Caco-2 (cell line): Measurements from ENCODE around the gene MS4A7. TPM values are rescaled to one million over a fixed set of nuclear protein-coding genes. Genes with fewer than 3 reads are reported as not detected.
"Not testable (repeated sequence)": the region's sequence is repeated elsewhere in the genome, so short reads cannot be mapped to it uniquely, and the experiment has no call there.

Experiments
- BruUV-seq: library from RNA; stranded (reverse); fragments of 400-500 nt; replicated peaks from 2 replicates; lab custom pipeline; 2021; lab: Mats Ljungman, UMichigan
- CTCF ChIA-PET: fragments of 300-600 bp; sonication (Branson Sonifier 250); formaldehyde crosslinking; loops from one replicate; lab custom pipeline; 2022; ENCODE audit warnings: antibody characterized with exemption; lab: Charles Lee
- POLR2A ChIA-PET: fragments of 300-600 bp; sonication (Branson Sonifier 250); formaldehyde crosslinking; loops from one replicate; lab custom pipeline; 2022; ENCODE audit warnings: antibody characterized with exemption; lab: Charles Lee
- DNase-seq, 2 experiments: peaks; one replicate each; pipeline versions ENCODE4 v3.0.0 to v3.0.0-alpha.2; 2020 to 2022
- H3K27me3 ChIP-seq: replicated peaks from 2 replicates; pipeline ENCODE4 v1.6.0; 2011; ENCODE audit warnings: low read length; ENCODE audit not compliant: control insufficient read depth, insufficient read depth
- H3K36me3 ChIP-seq: 2 replicates; pipeline ENCODE4 v1.5.1; 2011; ENCODE audit warnings: low read length; ENCODE audit not compliant: control insufficient read depth, insufficient read depth
- H3K4me1 ChIP-seq: fragments of 250-450 bp; sonication (Bioruptor Pico); 2 replicates; pipeline ENCODE4 v1.5.1; 2020; ENCODE audit warnings: mild to moderate bottlenecking
- H3K4me3 ChIP-seq: 2 replicates; pipeline ENCODE4 v1.5.1; 2011; ENCODE audit warnings: low read depth, mild to moderate bottlenecking, control low read depth, low read length
- H3K9me3 ChIP-seq: fragments of 250-450 bp; sonication (Bioruptor Pico); 2 replicates; pipeline ENCODE4 v1.5.1; 2020; ENCODE audit warnings: mild to moderate bottlenecking, moderate library complexity
- H3K27ac Mint-ChIP-seq: one replicate; pipeline ENCODE4 v1.8.0; 2022; ENCODE audit warnings: mixed read lengths; ENCODE audit not compliant: unreplicated experiment
- H3K27me3 Mint-ChIP-seq: one replicate; pipeline ENCODE4 v1.8.0; 2022; ENCODE audit warnings: mixed read lengths; ENCODE audit not compliant: insufficient read depth, unreplicated experiment
- H3K36me3 Mint-ChIP-seq: one replicate; pipeline ENCODE4 v1.8.0; 2022; ENCODE audit warnings: mild to moderate bottlenecking, mixed read lengths; ENCODE audit not compliant: insufficient read depth, unreplicated experiment
- H3K4me1 Mint-ChIP-seq: one replicate; pipeline ENCODE4 v1.8.0; 2022; ENCODE audit warnings: low read depth, mixed read lengths; ENCODE audit not compliant: unreplicated experiment
- H3K4me3 Mint-ChIP-seq: one replicate; pipeline ENCODE4 v1.8.0; 2022; ENCODE audit warnings: mild to moderate bottlenecking, moderate library complexity, mixed read lengths; ENCODE audit not compliant: unreplicated experiment
- H3K9me3 Mint-ChIP-seq: one replicate; pipeline ENCODE4 v1.8.0; 2022; ENCODE audit warnings: mixed read lengths; ENCODE audit not compliant: unreplicated experiment
- CTCF ChIP-seq, 2 experiments: fragments of 200-600 bp in 1 of 2; IDR thresholded peaks; 1 replicate in 1 of 2; 2 replicates in 1 of 2; pipeline versions ENCODE4 v1.5.1 to v1.8.0; 2011 to 2022; ENCODE audit warnings: antibody characterized with exemption in 1 of 2, control low read depth in 1 of 2, inconsistent platforms in 1 of 2, low read depth in 1 of 2, low read length in 1 of 2, mild to moderate bottlenecking in 1 of 2, moderate library complexity in 1 of 2; ENCODE audit not compliant: insufficient read depth in 1 of 2, severe bottlenecking in 1 of 2, unreplicated experiment in 1 of 2
- intact Hi-C: fragments of 100-400 bp; cut with micrococcal nuclease; formaldehyde crosslinking; loops from one replicate; pipeline ENCODE4 v1.10.0; 2022; ENCODE audit not compliant: unreplicated experiment
- total RNA-seq: library from RNA; stranded (reverse); gene quantifications from 2 replicates; pipeline ENCODE4 v1.2.3, GENCODE V29; 2022

Gene MS4A7
- total RNA-seq, 1 experiment from 2014 or later, result not detected

GRCh38 chr11:60363542-60364470 is 14.5 kb upstream of the MS4A7 start:
- Mint-ChIP-seq H3K36me3 (no peaks in the 10 kb centered on the region), H3K4me3 (no peak overlapping the region), H3K27me3 (no peaks in the 10 kb centered on the region), H3K9me3 (peaks cover 18% of the 10 kb centered on the region), H3K27ac (no peak overlapping the region), H3K4me1 (no peaks in the 10 kb centered on the region)
- peak; percentile 55 to 74 for DNase-seq
- ChIA-PET CTCF (interaction anchor here (0.5 to 1.9 kb wide), 11 partner anchors 14 to 1618 kb away, joined by 3 to 11 read pairs (median 5); no protein-coding TSS in a partner anchor), POLR2A (interaction anchor here (0.5 kb wide), 1 partner anchor 184 kb away, joined by 3 read pairs; no protein-coding TSS in a partner anchor)
- H3K27me3 ChIP-seq, result no peaks in the 10 kb centered on the region
- intact Hi-C loops, result loop anchor here (1.0 kb wide), 4 partner anchors 99 to 254 kb away; no protein-coding TSS in a partner anchor
- H3K4me3 ChIP-seq, result no peak overlapping the region
- H3K4me1 ChIP-seq, result no peaks in the 10 kb centered on the region; the same call in 1 of the 2 replicates
- TF ChIP-seq CTCF (IDR thresholded peaks at IDR 0.05; ENCODE audit: insufficient read depth in 1 of 2, low read depth in 1 of 2, low read length in 1 of 2, severe bottlenecking in 1 of 2, unreplicated experiment in 1 of 2), result peak; percentile 70 to 83
- peaks cover 11% of the 10 kb centered on the region for H3K9me3 ChIP-seq
- no TSS peak for BruUV-seq
- no peaks in the 10 kb centered on the region for H3K36me3 ChIP-seq

- H3K4me1 Mint-ChIP-seq, result peaks cover 10% of the 10 kb centered on the region
- H3K4me3 ChIP-seq, intact Hi-C loops, H3K36me3 Mint-ChIP-seq, H3K9me3 ChIP-seq, DNase-seq, H3K27me3 ChIP-seq, BruUV-seq, H3K36me3 ChIP-seq, H3K4me3 Mint-ChIP-seq, H3K27me3 Mint-ChIP-seq, H3K27ac Mint-ChIP-seq, POLR2A ChIA-PET: not testable (repeated sequence)
- H3K4me1 ChIP-seq, result peaks cover 14% of the 10 kb centered on the region
- H3K9me3 Mint-ChIP-seq, result peaks cover 12% of the 10 kb centered on the region
- CTCF ChIA-PET, result interaction anchor here (1.3 kb wide), 1 partner anchor 252 kb away, joined by 3 read pairs; no protein-coding TSS in a partner anchor
These were observed 11.9 kb upstream of the MS4A7 start for GRCh38 chr11:60366262-60366904.

GRCh38 chr11:60367009-60367408 is 11.3 kb upstream of the MS4A7 start:
- H3K27me3 Mint-ChIP-seq, result no peaks in the 10 kb centered on the region
- intact Hi-C loops, result no loop called here
- H3K4me1 Mint-ChIP-seq, result peaks cover 16% of the 10 kb centered on the region
- H3K9me3 Mint-ChIP-seq, result peaks cover 12% of the 10 kb centered on the region
- no peak overlapping the region for H3K4me3 Mint-ChIP-seq
- no peaks in the 10 kb centered on the region for H3K36me3 ChIP-seq
- H3K27ac Mint-ChIP-seq, result no peak overlapping the region
- BruUV-seq, result no TSS peak
- peaks cover 20% of the 10 kb centered on the region for H3K4me1 ChIP-seq
- no peaks in the 10 kb centered on the region for H3K27me3 ChIP-seq
- no peak for TF ChIP-seq CTCF (IDR thresholded peaks at IDR 0.05; ENCODE audit: insufficient read depth in 1 of 2, low read depth in 1 of 2, low read length in 1 of 2, severe bottlenecking in 1 of 2, unreplicated experiment in 1 of 2)
- H3K4me3 ChIP-seq, result no peak overlapping the region
- H3K9me3 ChIP-seq, result 0 out of 2 replicates have a peak, but pooled peaks cover 4% of the 10 kb centered on the region
- no peaks in the 10 kb centered on the region for H3K36me3 Mint-ChIP-seq
- no peak for DNase-seq
- POLR2A ChIA-PET, result no interaction called here
- CTCF ChIA-PET, result no interaction called here
